SH-SY5Y (cell line): ENCODE data around the gene MYO18B.

Source experiments
- GATA2 ChIP-seq: IDR thresholded peaks from 2 replicates; pipeline ENCODE4 v1.6.1; 2011; ENCODE audit warnings: mild to moderate bottlenecking, low read depth, low read length
- GATA3 ChIP-seq: IDR thresholded peaks from 2 replicates; pipeline ENCODE4 v1.6.1; 2011; ENCODE audit warnings: low read depth, mild to moderate bottlenecking, low read length, moderate library complexity

GRCh38 chr22:25875461-25875860, 133.5 kb downstream of the MYO18B start:
- no peak for TF ChIP-seq GATA2
- no peak for TF ChIP-seq GATA3
